GM12875 (cell line): ENCODE results near the gene NDUFV2.

ENCODE experiments used
- H3K4me3 ChIP-seq: one replicate; pipeline ENCODE4 v1.5.1; 2011; ENCODE audit warnings: low read depth, low read length, control low read depth
- CTCF ChIP-seq: IDR thresholded peaks from 2 replicates; pipeline ENCODE4 v1.5.1; 2011; ENCODE audit warnings: low read depth, mild to moderate bottlenecking, control low read depth, inconsistent platforms, low read length, moderate library complexity, borderline replicate concordance; ENCODE audit not compliant: insufficient read depth

The NDUFV2 gene

DNA sequence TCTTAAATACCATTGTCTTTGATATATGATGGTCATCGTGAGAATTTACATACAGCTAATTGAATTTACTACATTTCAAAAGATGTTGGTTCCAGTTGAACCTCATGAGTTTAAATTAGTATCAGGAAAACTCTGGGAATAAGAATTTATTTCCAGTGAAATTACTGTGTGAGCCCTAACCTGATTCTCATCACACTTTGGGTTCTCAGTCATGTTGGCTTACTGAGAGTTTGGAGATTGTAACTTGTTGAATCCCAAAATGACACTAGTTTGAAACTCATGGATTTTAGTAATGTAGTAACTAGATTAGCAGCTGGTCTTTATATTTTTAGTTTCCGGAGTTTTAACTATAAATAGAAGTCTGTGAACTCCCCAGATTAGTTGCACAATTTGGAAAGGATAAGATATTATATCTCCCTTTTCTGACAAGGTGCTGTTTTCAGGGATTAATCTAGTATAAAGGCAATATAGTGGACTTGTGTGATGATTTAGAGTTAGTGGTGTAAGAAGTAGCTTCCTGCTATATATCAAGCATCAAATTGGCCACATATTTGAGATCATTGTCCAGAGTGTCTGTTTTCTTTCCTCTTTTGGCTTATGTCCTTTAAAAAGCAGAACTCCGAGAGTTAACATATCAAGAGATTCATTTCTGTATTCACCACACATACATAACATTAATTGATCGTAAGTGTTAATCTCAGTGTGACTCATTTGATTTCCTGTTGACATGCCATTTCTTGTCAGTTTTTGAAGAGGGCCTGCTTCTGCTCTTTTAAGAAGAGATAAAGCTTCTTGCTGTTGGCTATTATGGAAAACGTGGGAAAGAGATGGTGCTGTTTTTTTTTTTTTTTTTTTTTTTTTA is 15.7 kb downstream of the NDUFV2 start:
- TF ChIP-seq CTCF = no peak
- H3K4me3 ChIP-seq = no peak overlapping the region

DNA sequence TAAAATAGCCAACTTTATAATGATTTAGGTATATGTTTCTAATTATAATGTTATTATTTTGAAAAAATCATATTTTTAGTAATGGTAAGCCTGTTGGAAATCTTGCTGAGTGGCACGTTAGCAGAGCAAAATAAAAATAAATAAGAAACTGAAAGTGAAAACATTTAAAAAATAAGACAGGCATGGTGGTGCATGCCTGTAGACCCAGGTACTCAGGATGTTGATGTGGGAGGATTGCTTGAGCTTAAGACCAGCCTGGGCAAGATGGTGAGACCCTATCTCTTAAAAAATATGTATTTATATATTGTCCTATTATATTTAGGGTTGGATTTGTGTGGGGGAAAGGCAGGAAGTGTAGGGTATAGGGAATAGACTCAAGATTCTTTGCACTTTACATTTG is 18.3 kb downstream of the NDUFV2 start:
- no peak overlapping the region for H3K4me3 ChIP-seq
- no peak for TF ChIP-seq CTCF

DNA sequence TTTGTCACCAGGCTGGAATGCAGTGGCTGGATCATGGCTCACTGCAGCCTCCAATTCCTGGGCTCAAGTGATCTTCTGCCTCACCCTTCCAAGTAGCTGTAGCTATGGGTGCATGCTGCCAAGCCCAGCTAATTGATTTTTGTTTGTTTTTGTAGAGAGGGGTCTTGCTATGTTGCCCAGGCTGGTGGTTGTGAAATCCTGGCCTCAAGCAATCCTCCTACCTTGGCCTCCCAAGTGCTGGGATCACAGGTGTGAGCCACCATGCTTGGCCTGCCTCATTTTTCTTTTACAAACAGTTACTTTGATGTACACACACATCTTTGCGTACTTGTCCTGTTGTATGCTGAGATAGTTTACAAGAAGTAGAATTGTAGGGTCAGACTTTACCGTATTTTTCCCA is 21.0 kb downstream of the NDUFV2 start:
- no peak overlapping the region for H3K4me3 ChIP-seq
- TF ChIP-seq CTCF = no peak

DNA sequence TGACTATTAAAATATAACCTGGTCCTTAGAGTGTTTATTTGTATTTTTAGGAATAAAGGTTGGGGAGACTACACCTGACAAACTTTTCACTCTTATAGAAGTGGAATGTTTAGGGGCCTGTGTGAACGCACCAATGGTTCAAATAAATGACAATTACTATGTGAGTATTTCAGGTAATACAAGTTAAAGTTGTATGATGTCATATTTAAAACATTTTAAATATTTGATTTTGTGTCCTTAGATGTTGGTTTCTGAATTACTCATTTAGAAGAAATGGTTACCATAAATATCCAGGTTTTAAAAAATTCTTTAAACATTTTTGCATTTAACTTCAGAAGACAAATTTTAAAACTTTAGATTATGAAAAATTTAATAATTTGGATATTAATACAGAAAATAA is 22.3 kb downstream of the NDUFV2 start:
- no peak for TF ChIP-seq CTCF
- H3K4me3 ChIP-seq = no peak overlapping the region

- no peak overlapping the region for H3K4me3 ChIP-seq
- TF ChIP-seq CTCF = no peak
These were observed 23.8 kb downstream of the NDUFV2 start for GRCh38 chr18:9126337-9126736.

GRCh38 chr18:9130195-9130594 is 27.7 kb downstream of the NDUFV2 start:
- TF ChIP-seq CTCF = no peak
- no peak overlapping the region for H3K4me3 ChIP-seq

- TF ChIP-seq CTCF = no peak
- H3K4me3 ChIP-seq = no peak overlapping the region
These were observed 28.3 kb downstream of the NDUFV2 start for GRCh38 chr18:9130806-9131205.
